GM21381 (cell line): Measurements from ENCODE around the gene KIF5A.
"Not testable (repeated sequence)": the region's sequence is repeated elsewhere in the genome, so short reads cannot be mapped to it uniquely, and the experiment has no call there.

Experiments used
- ATAC-seq: cut with Tn5 transposase; IDR thresholded peaks from one replicate; pipeline ENCODE4 v1.9.1; 2021; ENCODE audit warnings: mild to moderate bottlenecking, moderate library complexity; ENCODE audit not compliant: unreplicated experiment

Gene KIF5A

GRCh38 chr12:57581802-57582201 is 32.0 kb downstream of the KIF5A start:
- ATAC-seq, result no peak

DNA sequence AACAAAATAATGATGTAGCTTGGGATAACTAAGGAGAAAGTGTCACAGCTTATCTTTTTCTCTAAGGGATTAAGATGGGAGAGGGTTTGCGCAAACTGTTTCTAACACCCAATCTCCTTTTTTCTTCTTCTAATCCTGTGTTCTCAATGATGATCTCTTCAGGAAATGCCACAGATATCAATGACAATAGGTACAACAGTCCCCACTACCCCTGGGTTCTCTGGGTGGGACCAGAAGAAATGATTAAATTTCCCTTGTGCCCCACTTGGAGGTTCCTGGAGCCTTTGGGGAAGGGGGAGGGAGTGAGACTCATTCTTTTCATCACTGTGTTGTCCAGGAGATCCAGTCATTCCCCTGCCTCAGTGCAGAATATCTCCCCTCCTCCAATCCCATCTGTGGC is 32.6 kb downstream of the KIF5A start:
- no peak for ATAC-seq

GRCh38 chr12:57583008-57583831 is 33.4 kb downstream of the KIF5A start:
- ATAC-seq, result peak; percentile 91

DNA sequence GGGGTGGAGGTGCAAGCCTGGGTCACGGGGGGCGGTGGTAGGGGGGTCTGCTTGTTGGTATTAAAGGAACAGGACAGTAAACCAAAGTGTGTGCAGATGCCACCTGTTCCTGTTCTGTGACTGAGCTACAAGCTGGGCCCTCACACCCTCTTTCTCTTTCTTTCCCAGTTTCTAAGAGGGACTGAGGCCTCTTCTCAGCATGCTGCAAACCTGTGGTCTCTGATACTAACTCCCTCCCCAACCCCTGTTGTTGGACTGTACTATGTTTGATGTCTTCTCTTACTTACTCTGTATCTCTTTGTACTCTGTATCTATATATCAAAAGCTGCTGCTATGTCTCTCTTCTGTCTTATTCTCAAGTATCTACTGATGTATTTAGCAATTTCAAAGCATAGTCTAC is 34.2 kb downstream of the KIF5A start:
- ATAC-seq, result no peak

DNA sequence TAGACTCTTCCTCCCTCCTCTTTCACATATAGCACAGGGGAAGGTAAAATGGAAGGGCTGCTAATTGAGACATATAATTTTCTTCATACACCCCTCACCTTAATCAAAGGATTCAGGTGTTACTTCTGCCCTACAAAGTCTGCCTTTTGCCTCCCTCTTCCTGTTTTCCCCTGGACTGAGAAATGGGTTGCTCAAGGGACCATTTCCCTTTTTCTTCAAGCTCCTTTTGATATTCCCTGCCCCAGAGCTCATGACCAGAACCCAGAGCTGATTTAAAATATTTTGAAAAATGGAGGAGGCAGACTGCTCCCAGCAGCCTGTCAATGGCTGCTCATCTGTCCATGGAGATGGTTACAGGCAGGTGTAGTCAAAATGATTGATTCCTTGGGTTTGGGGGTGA is 34.8 kb downstream of the KIF5A start:
- ATAC-seq, result no peak

DNA sequence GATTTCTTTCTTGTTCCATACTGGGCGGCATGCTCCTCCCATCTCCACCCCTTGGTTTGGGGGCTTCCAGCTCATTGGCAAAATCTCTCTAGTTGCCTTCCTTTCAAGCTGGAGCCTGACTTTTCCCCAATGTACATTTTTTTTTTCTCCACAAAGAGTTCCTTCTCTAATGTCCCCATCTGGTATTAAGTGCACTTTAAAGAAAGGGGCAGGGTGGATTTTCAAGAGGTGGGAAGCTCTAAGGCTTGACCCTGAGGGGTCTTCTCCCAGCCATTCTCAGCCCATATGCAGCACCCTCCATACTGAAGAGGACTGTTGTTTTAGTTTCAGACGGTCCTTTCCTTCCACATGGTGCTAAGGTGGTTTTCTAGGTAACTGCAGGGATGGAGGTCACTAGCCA is 35.3 kb downstream of the KIF5A start:
- ATAC-seq, result no peak

GRCh38 chr12:57586128-57586527 is 36.3 kb downstream of the KIF5A start:
- no peak for ATAC-seq

GRCh38 chr12:57586832-57587429 is 37.1 kb downstream of the KIF5A start:
- ATAC-seq, result no peak

GRCh38 chr12:57588951-57589610 is 39.2 kb downstream of the KIF5A start:
- ATAC-seq, result not testable (repeated sequence)

DNA sequence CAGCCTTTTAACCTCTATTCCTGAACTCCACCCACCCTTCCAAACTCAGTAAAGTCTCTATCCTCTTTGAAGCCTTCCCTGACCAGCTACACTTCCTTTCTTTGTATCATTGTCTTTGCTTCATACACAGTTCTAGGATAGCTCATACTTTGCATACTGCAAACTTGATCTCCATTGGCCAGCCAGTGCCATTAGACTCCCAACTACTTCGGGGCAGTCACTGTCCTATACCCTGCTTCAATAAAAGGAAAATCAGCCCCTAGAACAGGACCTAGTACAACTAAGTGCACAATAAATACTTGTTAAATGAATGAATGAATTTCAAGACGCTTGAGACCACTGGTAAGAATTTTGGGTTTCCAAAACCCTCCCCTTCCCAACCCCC is 40.6 kb downstream of the KIF5A start:
- no peak for ATAC-seq

- ATAC-seq, result peak; percentile 96
Measured at GRCh38 chr12:57590864-57591781, 41.3 kb downstream of the KIF5A start, which contains the start of gene PIP4K2C. PIP4K2C (plus strand) TSS chr12:57591192; CDS start chr12:57591290, 98 bp downstream.

- ATAC-seq, result no peak
Measured at GRCh38 chr12:57591782-57592325, 42.0 kb downstream of the KIF5A start.

DNA sequence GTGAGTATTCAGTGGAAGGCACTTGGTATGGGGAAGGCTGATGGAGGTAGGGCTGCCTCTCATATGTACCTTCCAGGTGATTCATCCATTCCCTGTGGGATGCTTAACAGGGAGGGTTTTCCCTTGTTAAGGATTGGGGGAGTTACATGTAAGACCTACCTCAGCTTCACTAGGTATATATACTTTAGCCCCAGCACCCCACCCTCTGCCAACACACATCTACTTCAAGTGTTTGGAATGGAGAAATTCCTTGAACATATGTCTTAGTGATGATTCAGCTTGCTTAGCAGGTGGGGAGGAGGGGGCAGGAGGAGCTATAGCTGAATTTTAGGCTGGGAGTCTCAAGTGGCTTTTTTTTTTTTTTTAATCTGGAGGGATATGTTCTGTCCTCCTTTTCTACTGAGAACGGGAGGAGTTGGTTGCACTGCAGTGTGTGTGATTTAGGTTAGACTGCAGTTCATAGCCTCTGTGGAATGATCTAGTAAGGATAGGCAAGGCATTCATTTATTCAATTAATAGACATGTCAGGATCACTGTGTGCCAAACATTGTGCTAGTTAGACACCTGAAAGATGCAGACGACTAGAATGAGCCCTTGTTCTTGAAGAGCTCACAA is 42.8 kb downstream of the KIF5A start:
- ATAC-seq, result no peak

GRCh38 chr12:57593187-57593586 is 43.3 kb downstream of the KIF5A start:
- no peak for ATAC-seq

- no peak for ATAC-seq
Measured at GRCh38 chr12:57600395-57600794, 50.6 kb downstream of the KIF5A start.

GRCh38 chr12:57602544-57602943 is 52.7 kb downstream of the KIF5A start:
- no peak for ATAC-seq

GRCh38 chr12:57603324-57603723 is 53.5 kb downstream of the KIF5A start:
- ATAC-seq, result no peak

- no peak for ATAC-seq
Measured at GRCh38 chr12:57603815-57604453, 54.1 kb downstream of the KIF5A start.

DNA sequence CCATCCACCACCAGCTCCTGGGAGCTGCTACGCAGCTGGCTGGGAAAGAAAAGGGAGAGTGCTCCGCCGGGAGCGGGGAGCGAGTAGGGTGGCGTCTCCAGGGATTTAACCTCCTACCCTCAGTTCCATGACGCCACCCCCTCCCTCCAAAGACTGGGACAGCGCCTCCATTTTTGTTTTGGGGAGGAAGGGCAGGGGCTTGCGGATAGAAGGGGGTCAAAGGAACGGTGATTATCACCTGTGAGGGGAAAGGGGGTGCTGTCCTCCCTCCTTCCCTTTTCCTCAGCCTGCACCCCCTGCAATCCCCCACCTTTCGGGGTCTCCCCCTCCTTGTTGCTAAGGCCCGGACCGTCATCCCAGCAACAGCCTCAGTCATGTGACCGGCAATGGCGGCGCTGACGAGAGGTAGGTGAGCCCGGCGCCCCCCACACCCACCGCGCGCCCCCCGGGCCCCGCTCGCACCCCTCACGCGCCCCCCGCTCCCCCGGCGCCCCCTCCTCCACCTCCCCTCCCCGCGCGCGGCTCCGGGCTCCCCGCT is 54.7 kb downstream of the KIF5A start, which contains the start of gene DTX3:
Gene DTX3 (plus strand): TSS at position 371 of the 538 bp plus-strand sequence. CDS start 1,694 bp downstream, outside the sequence.
- no peak for ATAC-seq
